HG03159 (cell line): Measurements from ENCODE around the gene OR1J4.

Experiments used
- ATAC-seq: cut with Tn5 transposase; IDR thresholded peaks from one replicate; pipeline ENCODE4 v1.9.1; 2021; ENCODE audit warnings: mild to moderate bottlenecking, moderate library complexity; ENCODE audit not compliant: unreplicated experiment

The OR1J4 gene

DNA sequence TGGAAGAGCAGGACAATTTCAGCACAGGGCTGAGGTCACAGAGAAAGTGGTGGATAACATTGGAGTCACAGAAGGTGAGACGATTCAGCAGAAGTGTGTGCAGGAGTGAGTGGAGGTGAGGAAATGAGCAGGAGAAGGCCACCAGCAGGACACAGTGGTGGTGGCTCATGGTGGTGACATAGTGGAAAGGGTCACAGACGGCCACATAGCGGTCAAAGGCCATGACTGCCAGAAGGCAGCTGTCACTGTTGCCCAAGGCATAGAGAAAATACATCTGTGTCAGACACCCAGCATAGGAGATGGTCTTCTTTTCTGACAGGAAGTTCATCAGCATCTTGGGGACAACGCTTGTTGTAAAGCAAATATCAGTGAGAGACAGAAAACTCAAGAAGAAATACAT lies 49.0 kb downstream of the OR1J4 start:
- ATAC-seq, result no peak
